ENCODE results near the gene TMEM247. TPM values are rescaled to one million over a fixed set of nuclear protein-coding genes. Genes with fewer than 3 reads are reported as not detected.

Gene TMEM247
- total RNA-seq, 1 experiment from 2014 or later = not detected

DNA sequence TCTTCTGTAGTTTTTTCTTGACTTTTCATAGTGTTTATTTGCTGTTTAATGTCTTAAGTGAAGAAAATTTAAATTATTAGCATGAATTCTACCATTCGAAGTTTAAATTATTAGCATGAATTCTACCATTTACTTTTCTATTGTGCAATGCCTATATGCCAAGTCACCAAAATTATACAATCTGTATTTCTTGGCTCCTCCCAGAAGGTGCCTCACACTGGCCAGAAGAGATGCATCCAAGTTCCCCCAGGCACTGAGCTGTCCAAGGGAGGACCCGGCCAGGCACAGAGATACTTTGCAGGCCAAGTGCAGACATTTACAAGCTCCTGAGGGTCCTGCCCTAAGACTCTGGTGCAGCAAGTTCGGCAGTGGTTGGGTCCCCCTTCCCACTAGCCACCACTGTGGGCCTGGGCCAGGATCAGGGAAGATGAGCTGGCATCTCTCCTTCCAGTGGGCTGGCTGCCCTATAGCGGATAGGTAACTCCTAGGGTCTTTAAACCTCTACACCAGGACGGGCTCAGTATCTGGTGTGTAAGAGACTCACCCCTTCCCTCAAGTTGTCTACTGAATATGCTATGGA, 31.3 kb downstream of the TMEM247 start:
- no peak overlapping the region for H3K4me3 Mint-ChIP-seq (ENCODE audit: low read depth, unreplicated experiment)
- CTCF ChIA-PET = interaction anchor here (0.7 kb wide), 2 partner anchors 192 to 225 kb away, joined by 3 to 4 read pairs; no protein-coding TSS in a partner anchor
- no peaks in the 10 kb centered on the region for H3K4me1 Mint-ChIP-seq (ENCODE audit: low read depth, unreplicated experiment)
- H3K27me3 Mint-ChIP-seq (ENCODE audit: unreplicated experiment) = peaks cover 18% of the 10 kb centered on the region
- intact Hi-C loops (cut with micrococcal nuclease; ENCODE audit: unreplicated experiment) = no loop called here
- H3K27ac Mint-ChIP-seq (ENCODE audit: unreplicated experiment) = no peak overlapping the region
- BruUV-seq (replicated peaks) = no TSS peak
- H3K9me3 Mint-ChIP-seq (ENCODE audit: low read depth, unreplicated experiment) = peaks cover 10% of the 10 kb centered on the region
- TF ChIP-seq, protein P1, sequence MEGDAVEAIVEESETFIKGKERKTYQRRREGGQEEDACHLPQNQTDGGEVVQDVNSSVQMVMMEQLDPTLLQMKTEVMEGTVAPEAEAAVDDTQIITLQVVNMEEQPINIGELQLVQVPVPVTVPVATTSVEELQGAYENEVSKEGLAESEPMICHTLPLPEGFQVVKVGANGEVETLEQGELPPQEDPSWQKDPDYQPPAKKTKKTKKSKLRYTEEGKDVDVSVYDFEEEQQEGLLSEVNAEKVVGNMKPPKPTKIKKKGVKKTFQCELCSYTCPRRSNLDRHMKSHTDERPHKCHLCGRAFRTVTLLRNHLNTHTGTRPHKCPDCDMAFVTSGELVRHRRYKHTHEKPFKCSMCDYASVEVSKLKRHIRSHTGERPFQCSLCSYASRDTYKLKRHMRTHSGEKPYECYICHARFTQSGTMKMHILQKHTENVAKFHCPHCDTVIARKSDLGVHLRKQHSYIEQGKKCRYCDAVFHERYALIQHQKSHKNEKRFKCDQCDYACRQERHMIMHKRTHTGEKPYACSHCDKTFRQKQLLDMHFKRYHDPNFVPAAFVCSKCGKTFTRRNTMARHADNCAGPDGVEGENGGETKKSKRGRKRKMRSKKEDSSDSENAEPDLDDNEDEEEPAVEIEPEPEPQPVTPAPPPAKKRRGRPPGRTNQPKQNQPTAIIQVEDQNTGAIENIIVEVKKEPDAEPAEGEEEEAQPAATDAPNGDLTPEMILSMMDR (IDR thresholded peaks at IDR 0.05; ENCODE audit: unreplicated experiment) = no peak
- H3K36me3 Mint-ChIP-seq (ENCODE audit: insufficient read depth, unreplicated experiment) = no peaks in the 10 kb centered on the region
- DNase-seq = no peak

DNA sequence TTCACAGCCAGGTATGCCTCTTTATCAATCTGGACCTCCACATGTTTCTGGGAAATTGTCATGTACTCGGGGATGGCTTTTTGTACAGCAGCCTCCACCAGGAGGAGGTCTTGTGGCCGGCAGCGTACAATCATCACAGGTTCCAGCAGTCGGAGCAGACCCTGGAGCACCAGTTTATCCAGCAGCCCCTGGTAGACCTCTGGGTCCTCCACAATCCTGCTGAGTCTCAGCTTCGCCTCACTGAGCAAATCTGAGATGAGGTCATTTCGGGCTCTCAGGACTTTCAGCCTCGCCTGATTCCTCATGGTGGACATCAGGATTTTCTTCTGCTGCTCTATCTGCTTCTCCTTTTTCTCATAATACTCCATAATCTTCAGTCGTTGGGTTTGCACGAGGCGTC, 32.8 kb downstream of the TMEM247 start:
- Mint-ChIP-seq H3K4me3 (ENCODE audit: low read depth, unreplicated experiment) (no peak overlapping the region), H3K36me3 (ENCODE audit: insufficient read depth, unreplicated experiment) (no peaks in the 10 kb centered on the region), H3K27ac (ENCODE audit: unreplicated experiment) (no peak overlapping the region), H3K27me3 (ENCODE audit: unreplicated experiment) (peaks cover 18% of the 10 kb centered on the region), H3K4me1 (ENCODE audit: low read depth, unreplicated experiment) (no peaks in the 10 kb centered on the region), H3K9me3 (ENCODE audit: low read depth, unreplicated experiment) (peaks cover 16% of the 10 kb centered on the region)
- DNase-seq = no peak
- intact Hi-C loops (cut with micrococcal nuclease; ENCODE audit: unreplicated experiment) = no loop called here
- CTCF ChIA-PET = no interaction called here
- TF ChIP-seq, protein P1 (IDR thresholded peaks at IDR 0.05; ENCODE audit: unreplicated experiment) = no peak
- no TSS peak for BruUV-seq (replicated peaks)

DNA sequence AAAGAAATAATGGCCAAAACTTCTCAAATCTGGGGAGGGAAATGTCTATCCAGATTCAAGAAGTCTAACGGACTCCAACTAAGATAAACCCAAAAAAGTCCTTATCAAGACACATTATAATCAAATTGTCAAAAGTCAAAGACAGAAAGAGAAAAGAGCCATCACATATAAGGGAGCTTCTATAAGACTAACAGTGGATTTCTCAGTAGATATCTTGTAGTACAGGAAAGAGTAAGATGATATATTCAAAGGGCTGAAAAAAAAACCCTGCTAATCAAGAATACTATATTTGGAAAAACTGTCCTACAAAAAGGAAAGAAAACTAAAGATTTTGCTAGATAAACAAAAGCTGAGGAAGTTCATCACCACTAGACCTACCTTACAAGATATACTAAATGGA, 35.4 kb downstream of the TMEM247 start:
- Mint-ChIP-seq H3K27ac (ENCODE audit: unreplicated experiment) (no peak overlapping the region), H3K9me3 (ENCODE audit: low read depth, unreplicated experiment) (peaks cover 16% of the 10 kb centered on the region), H3K27me3 (ENCODE audit: unreplicated experiment) (no peaks in the 10 kb centered on the region), H3K4me3 (ENCODE audit: low read depth, unreplicated experiment) (no peak overlapping the region), H3K4me1 (ENCODE audit: low read depth, unreplicated experiment) (no peaks in the 10 kb centered on the region), H3K36me3 (ENCODE audit: insufficient read depth, unreplicated experiment) (no peaks in the 10 kb centered on the region)
- no peak for DNase-seq
- no TSS peak for BruUV-seq (replicated peaks)
- intact Hi-C loops (cut with micrococcal nuclease; ENCODE audit: unreplicated experiment) = no loop called here
- CTCF ChIA-PET = no interaction called here
- TF ChIP-seq, protein P1 (IDR thresholded peaks at IDR 0.05; ENCODE audit: unreplicated experiment) = no peak

DNA sequence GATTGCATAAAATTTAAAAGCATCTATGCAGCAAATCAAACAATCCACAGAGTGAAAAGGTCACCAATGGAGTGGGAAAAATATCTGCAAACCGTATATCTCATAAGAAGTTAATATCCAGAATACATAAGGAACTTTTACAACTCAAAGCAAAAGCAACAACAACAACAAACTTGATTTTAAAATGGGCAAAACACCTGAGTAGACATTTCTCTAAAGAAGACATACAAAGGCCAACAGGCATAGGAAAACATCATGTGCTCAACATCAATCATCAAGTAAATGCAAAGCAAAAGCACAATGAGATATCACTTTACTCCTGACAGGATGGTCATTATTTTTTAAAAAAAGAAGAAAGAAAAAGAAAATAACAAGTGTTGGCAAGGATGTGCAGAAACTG, 38.1 kb downstream of the TMEM247 start:
- no peak overlapping the region for H3K4me3 Mint-ChIP-seq (ENCODE audit: low read depth, unreplicated experiment)
- CTCF ChIA-PET = no interaction called here

More for the DNA sequence above, 38.1 kb downstream of the TMEM247 start:
- TF ChIP-seq, protein P1 (IDR thresholded peaks at IDR 0.05; ENCODE audit: unreplicated experiment) = no peak
- BruUV-seq (replicated peaks) = no TSS peak
- Mint-ChIP-seq H3K27ac (ENCODE audit: unreplicated experiment) (no peak overlapping the region), H3K4me1 (ENCODE audit: low read depth, unreplicated experiment) (no peaks in the 10 kb centered on the region), H3K27me3 (ENCODE audit: unreplicated experiment) (no peaks in the 10 kb centered on the region), H3K36me3 (ENCODE audit: insufficient read depth, unreplicated experiment) (no peaks in the 10 kb centered on the region), H3K9me3 (ENCODE audit: low read depth, unreplicated experiment) (peaks cover 16% of the 10 kb centered on the region)
- no peak for DNase-seq
- intact Hi-C loops (cut with micrococcal nuclease; ENCODE audit: unreplicated experiment) = no loop called here
